ENCODE results near the gene MAOB. TPM values are rescaled to one million over a fixed set of nuclear protein-coding genes. Genes with fewer than 3 reads are reported as not detected.

MAOB gene
- total RNA-seq, 1 experiment from 2014 or later, result 0.34 TPM

DNA sequence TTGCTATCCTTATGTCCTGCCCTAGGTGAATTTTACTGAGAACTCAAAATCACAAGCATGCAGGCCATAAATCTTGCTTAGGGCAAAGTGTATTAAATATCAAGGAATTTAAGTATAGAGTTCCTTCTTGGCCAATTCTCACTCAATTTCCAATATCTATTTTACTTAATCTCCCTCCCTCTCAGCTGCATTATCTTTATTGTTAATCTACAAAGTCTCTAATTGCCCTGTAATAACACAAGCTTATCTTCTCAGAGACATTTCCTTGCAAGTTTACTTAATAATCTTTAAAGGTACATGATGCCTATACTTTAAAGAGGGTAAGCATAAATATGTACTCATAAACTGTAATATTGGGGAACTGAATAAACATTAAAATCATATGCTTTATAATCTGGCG lies 26.9 kb upstream of the MAOB start:
- H3K27me3 ChIP-seq (replicated peaks; ENCODE audit: control insufficient read depth, insufficient read depth, low read length), result no peaks in the 10 kb centered on the region
- Mint-ChIP-seq H3K9me3 (ENCODE audit: unreplicated experiment) (no peaks in the 10 kb centered on the region), H3K27me3 (ENCODE audit: insufficient read depth, unreplicated experiment) (no peaks in the 10 kb centered on the region), H3K36me3 (ENCODE audit: insufficient read depth, unreplicated experiment) (no peaks in the 10 kb centered on the region), H3K4me3 (ENCODE audit: unreplicated experiment) (no peak overlapping the region), H3K4me1 (ENCODE audit: low read depth, unreplicated experiment) (no peaks in the 10 kb centered on the region), H3K27ac (ENCODE audit: unreplicated experiment) (no peak overlapping the region)
- POLR2A ChIA-PET, result no interaction called here
- BruUV-seq (replicated peaks), result no TSS peak
- intact Hi-C loops (cut with micrococcal nuclease; ENCODE audit: unreplicated experiment), result no loop called here
- H3K4me3 ChIP-seq (ENCODE audit: low read depth, low read length), result no peak overlapping the region
- TF ChIP-seq, protein P1, sequence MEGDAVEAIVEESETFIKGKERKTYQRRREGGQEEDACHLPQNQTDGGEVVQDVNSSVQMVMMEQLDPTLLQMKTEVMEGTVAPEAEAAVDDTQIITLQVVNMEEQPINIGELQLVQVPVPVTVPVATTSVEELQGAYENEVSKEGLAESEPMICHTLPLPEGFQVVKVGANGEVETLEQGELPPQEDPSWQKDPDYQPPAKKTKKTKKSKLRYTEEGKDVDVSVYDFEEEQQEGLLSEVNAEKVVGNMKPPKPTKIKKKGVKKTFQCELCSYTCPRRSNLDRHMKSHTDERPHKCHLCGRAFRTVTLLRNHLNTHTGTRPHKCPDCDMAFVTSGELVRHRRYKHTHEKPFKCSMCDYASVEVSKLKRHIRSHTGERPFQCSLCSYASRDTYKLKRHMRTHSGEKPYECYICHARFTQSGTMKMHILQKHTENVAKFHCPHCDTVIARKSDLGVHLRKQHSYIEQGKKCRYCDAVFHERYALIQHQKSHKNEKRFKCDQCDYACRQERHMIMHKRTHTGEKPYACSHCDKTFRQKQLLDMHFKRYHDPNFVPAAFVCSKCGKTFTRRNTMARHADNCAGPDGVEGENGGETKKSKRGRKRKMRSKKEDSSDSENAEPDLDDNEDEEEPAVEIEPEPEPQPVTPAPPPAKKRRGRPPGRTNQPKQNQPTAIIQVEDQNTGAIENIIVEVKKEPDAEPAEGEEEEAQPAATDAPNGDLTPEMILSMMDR (IDR thresholded peaks at IDR 0.05; ENCODE audit: insufficient read depth in 1 of 2, low read depth in 1 of 2, low read length in 1 of 2, severe bottlenecking in 1 of 2, unreplicated experiment in 1 of 2), result no peak
- CTCF ChIA-PET, result no interaction called here
- H3K36me3 ChIP-seq (ENCODE audit: control insufficient read depth, insufficient read depth, low read length), result no peaks in the 10 kb centered on the region
- H3K9me3 ChIP-seq, result no peaks in the 10 kb centered on the region
- no peaks in the 10 kb centered on the region for H3K4me1 ChIP-seq
- DNase-seq, result no peak

DNA sequence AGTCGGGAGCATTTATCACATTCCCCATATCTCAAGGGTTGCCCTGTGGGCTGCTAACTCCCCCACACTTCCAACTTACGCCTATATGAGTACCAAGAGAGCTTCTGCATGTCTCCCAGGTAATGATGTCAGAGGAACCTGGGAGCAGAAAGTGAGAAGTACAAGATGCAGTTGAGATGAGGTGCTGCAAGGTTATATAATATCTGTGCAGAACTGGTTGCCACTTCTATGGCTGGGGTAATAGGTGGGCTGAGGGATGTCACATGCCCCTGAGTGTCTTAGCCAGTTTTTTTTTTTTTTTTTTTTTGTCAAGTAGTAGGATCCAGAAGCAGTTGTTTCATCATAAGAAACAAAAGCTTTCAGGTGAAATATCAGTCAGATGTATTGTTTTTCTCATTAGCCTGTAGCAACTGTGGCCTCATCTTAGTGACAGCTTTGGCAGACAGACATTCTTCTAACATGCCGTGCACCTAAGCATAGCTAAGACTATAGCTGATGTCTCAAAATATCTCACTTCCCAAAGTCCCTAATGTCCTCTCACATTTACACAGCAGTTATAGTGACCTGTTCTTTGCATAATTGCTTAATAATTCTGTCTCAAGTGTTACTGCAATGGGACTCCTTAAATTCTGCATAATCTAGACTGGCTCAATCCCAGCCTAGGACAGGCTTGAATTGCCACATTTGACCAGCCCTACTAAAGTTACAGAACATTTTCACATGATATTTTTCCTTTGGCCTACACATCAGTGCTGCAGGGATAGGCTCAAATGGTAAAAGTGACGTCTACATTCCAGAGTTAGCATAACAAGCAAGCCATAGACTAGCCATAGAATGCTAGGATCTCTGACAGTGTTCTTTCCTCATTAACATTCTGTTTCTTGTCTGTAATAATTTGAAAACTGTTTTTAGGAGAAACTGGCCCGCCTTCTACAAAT lies 17.9 kb upstream of the MAOB start:
- BruUV-seq (replicated peaks), result no TSS peak
- no peaks in the 10 kb centered on the region for H3K27me3 Mint-ChIP-seq (ENCODE audit: insufficient read depth, unreplicated experiment)

DNA sequence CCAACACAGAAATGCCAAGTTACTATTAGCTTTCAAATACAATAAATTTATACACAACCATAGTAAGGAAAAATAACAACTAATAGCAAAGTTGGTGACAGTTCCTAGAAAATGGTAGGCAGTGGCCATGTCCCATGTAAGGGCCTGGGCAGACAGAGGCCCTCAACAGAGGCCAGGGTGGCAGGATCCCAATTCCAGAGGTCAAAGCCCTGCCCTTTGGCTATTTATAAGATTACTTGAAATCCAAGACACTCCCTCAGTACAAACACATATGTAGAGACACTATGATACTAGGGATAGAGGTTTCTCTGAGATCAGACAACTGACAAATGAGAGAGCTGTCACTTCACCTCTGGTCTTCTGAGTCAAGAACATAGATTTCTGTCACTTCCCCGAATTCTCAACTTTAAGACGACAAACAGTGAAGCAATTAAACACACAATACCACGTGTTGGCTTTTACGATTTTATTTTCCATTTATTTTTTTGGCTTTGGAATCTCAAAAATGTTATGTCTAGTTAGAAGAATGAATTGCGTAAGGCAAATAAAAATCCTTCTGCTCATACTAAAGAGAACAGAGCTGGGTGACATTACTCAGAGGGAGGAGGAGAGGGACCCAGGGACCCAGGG lies 16.3 kb upstream of the MAOB start:
- ChIA-PET POLR2A (no interaction called here), CTCF (no interaction called here)
- no peaks in the 10 kb centered on the region for H3K36me3 ChIP-seq (ENCODE audit: control insufficient read depth, insufficient read depth, low read length)
- DNase-seq, result no peak
- Mint-ChIP-seq H3K4me1 (ENCODE audit: low read depth, unreplicated experiment) (no peaks in the 10 kb centered on the region), H3K27ac (ENCODE audit: unreplicated experiment) (no peak overlapping the region), H3K4me3 (ENCODE audit: unreplicated experiment) (no peak overlapping the region), H3K9me3 (ENCODE audit: unreplicated experiment) (no peaks in the 10 kb centered on the region), H3K27me3 (ENCODE audit: insufficient read depth, unreplicated experiment) (no peaks in the 10 kb centered on the region), H3K36me3 (ENCODE audit: insufficient read depth, unreplicated experiment) (no peaks in the 10 kb centered on the region)
- no TSS peak for BruUV-seq (replicated peaks)
- H3K9me3 ChIP-seq, result no peaks in the 10 kb centered on the region
- TF ChIP-seq, protein P1 (IDR thresholded peaks at IDR 0.05; ENCODE audit: insufficient read depth in 1 of 2, low read depth in 1 of 2, low read length in 1 of 2, severe bottlenecking in 1 of 2, unreplicated experiment in 1 of 2), result no peak
- intact Hi-C loops (cut with micrococcal nuclease; ENCODE audit: unreplicated experiment), result no loop called here
- H3K27me3 ChIP-seq (replicated peaks; ENCODE audit: control insufficient read depth, insufficient read depth, low read length), result no peaks in the 10 kb centered on the region
- H3K4me3 ChIP-seq (ENCODE audit: low read depth, low read length), result no peak overlapping the region
- H3K4me1 ChIP-seq, result no peaks in the 10 kb centered on the region

More for the DNA sequence above, 17.9 kb upstream of the MAOB start:
- Histone ChIP-seq H3K27me3 (replicated peaks; ENCODE audit: control insufficient read depth, insufficient read depth, low read length) (no peaks in the 10 kb centered on the region), H3K4me1 (no peaks in the 10 kb centered on the region), H3K4me3 (ENCODE audit: low read depth, low read length) (no peak overlapping the region), H3K9me3 (no peaks in the 10 kb centered on the region), H3K36me3 (ENCODE audit: control insufficient read depth, insufficient read depth, low read length) (no peaks in the 10 kb centered on the region)
- no peaks in the 10 kb centered on the region for H3K4me1 Mint-ChIP-seq (ENCODE audit: low read depth, unreplicated experiment)
- H3K36me3 Mint-ChIP-seq (ENCODE audit: insufficient read depth, unreplicated experiment), result no peaks in the 10 kb centered on the region
- intact Hi-C loops (cut with micrococcal nuclease; ENCODE audit: unreplicated experiment), result no loop called here
- H3K9me3 Mint-ChIP-seq (ENCODE audit: unreplicated experiment), result no peaks in the 10 kb centered on the region
- CTCF ChIA-PET, result no interaction called here
- H3K27ac Mint-ChIP-seq (ENCODE audit: unreplicated experiment), result no peak overlapping the region
- DNase-seq, result no peak
- H3K4me3 Mint-ChIP-seq (ENCODE audit: unreplicated experiment), result no peak overlapping the region
- POLR2A ChIA-PET, result no interaction called here
- TF ChIP-seq, protein P1 (IDR thresholded peaks at IDR 0.05; ENCODE audit: insufficient read depth in 1 of 2, low read depth in 1 of 2, low read length in 1 of 2, severe bottlenecking in 1 of 2, unreplicated experiment in 1 of 2), result no peak
